Progenitor cell of endocrine pancreas (in vitro differentiated cells): ENCODE measurements around the gene CALHM3. TPM values are rescaled to one million over a fixed set of nuclear protein-coding genes. Genes with fewer than 3 reads are reported as not detected.

Experiments used
- DNase-seq: peaks from one replicate; pipeline ENCODE4 v3.0.0; 2021; ENCODE audit warnings: low spot score; ENCODE audit not compliant: unreplicated experiment
- H3K27ac Mint-ChIP-seq: 2 replicates; pipeline ENCODE4 v1.8.0; 2021; ENCODE audit warnings: mild to moderate bottlenecking, moderate library complexity, mixed read lengths
- H3K27me3 Mint-ChIP-seq: 2 replicates; pipeline ENCODE4 v1.8.0; 2021; ENCODE audit warnings: mixed read lengths
- H3K36me3 Mint-ChIP-seq: 2 replicates; pipeline ENCODE4 v1.8.0; 2022; ENCODE audit warnings: mixed read lengths; ENCODE audit not compliant: insufficient read depth
- H3K4me1 Mint-ChIP-seq: 2 replicates; pipeline ENCODE4 v1.8.0; 2021; ENCODE audit warnings: low read depth, mixed read lengths
- H3K4me3 Mint-ChIP-seq: 2 replicates; pipeline ENCODE4 v1.8.0; 2021; ENCODE audit warnings: low read depth, mild to moderate bottlenecking, moderate library complexity, mixed read lengths
- H3K9me3 Mint-ChIP-seq: 2 replicates; pipeline ENCODE4 v1.8.0; 2021; ENCODE audit warnings: low read depth, mixed read lengths
- CTCF ChIP-seq: fragments of 200-600 bp; sonication (generic); IDR thresholded peaks from one replicate; pipeline ENCODE4 v1.5.0; 2021; ENCODE audit warnings: antibody characterized with exemption, mild to moderate bottlenecking; ENCODE audit not compliant: unreplicated experiment
- total RNA-seq: library from RNA; stranded (reverse); gene quantifications from 2 replicates; pipeline ENCODE4 v1.2.1, GENCODE V29; 2021

The CALHM3 gene
- total RNA-seq, 1 donor from 2014 or later, result 0.41 TPM

GRCh38 chr10:103476046-103476768 is 2.8 kb downstream of the CALHM3 start:
- no peak overlapping the region for H3K4me3 Mint-ChIP-seq
- H3K9me3 Mint-ChIP-seq, result no peaks in the 10 kb centered on the region
- no peak overlapping the region for H3K27ac Mint-ChIP-seq
- H3K4me1 Mint-ChIP-seq, result no peaks in the 10 kb centered on the region
- peak; percentile 44 for TF ChIP-seq CTCF
- DNase-seq, result no peak
- H3K36me3 Mint-ChIP-seq, result no peaks in the 10 kb centered on the region
- H3K27me3 Mint-ChIP-seq, result peaks cover 3% of the 10 kb centered on the region

GRCh38 chr10:103475437-103475836 is 3.6 kb downstream of the CALHM3 start:
- H3K4me3 Mint-ChIP-seq, result no peak overlapping the region
- no peaks in the 10 kb centered on the region for H3K4me1 Mint-ChIP-seq
- no peaks in the 10 kb centered on the region for H3K36me3 Mint-ChIP-seq
- no peaks in the 10 kb centered on the region for H3K9me3 Mint-ChIP-seq
- no peak overlapping the region for H3K27ac Mint-ChIP-seq
- DNase-seq, result no peak
- H3K27me3 Mint-ChIP-seq, result peaks cover 7% of the 10 kb centered on the region
- no peak for TF ChIP-seq CTCF

GRCh38 chr10:103474077-103474476 is 5.0 kb downstream of the CALHM3 start:
- no peaks in the 10 kb centered on the region for H3K9me3 Mint-ChIP-seq
- peaks cover 19% of the 10 kb centered on the region for H3K27me3 Mint-ChIP-seq
- H3K36me3 Mint-ChIP-seq, result no peaks in the 10 kb centered on the region

GRCh38 chr10:103473261-103473671 is 5.8 kb downstream of the CALHM3 start:
- DNase-seq, result no peak
- H3K9me3 Mint-ChIP-seq, result no peaks in the 10 kb centered on the region
- no peak overlapping the region for H3K27ac Mint-ChIP-seq
- H3K4me3 Mint-ChIP-seq, result no peak overlapping the region
- no peaks in the 10 kb centered on the region for H3K36me3 Mint-ChIP-seq
- TF ChIP-seq CTCF, result no peak
- no peaks in the 10 kb centered on the region for H3K4me1 Mint-ChIP-seq
- H3K27me3 Mint-ChIP-seq, result peaks cover 20% of the 10 kb centered on the region

More at GRCh38 chr10:103474077-103474476, 5.0 kb downstream of the CALHM3 start:
- Mint-ChIP-seq H3K4me3 (no peak overlapping the region), H3K27ac (no peak overlapping the region), H3K4me1 (no peaks in the 10 kb centered on the region)
- no peak for DNase-seq
- no peak for TF ChIP-seq CTCF

GRCh38 chr10:103472005-103472404 is 7.0 kb downstream of the CALHM3 start:
- DNase-seq, result no peak
- Mint-ChIP-seq H3K9me3 (no peaks in the 10 kb centered on the region), H3K27me3 (peaks cover 28% of the 10 kb centered on the region), H3K4me1 (no peaks in the 10 kb centered on the region), H3K4me3 (no peak overlapping the region), H3K36me3 (no peaks in the 10 kb centered on the region), H3K27ac (no peak overlapping the region)
- no peak for TF ChIP-seq CTCF
